Spleen (tissue), 13 donors: ENCODE data around the gene IL36A. TPM values are rescaled to one million over a fixed set of nuclear protein-coding genes. Genes with fewer than 3 reads are reported as not detected.
A peak's percentile ranks its signal among the peaks of the same experiment; 100 is the strongest.

Experiments used
- DNase-seq: peaks from one replicate; pipeline ENCODE4 v3.0.0-alpha.2; 2020
- H3K27ac ChIP-seq, 8 donors: fragments of 200-600 bp; sonication (generic) in 7 of 8; 1 replicate in 4 of 8; 2 replicates in 4 of 8; pipeline versions ENCODE4 v1.5.0 to v1.8.0; 2016 to 2021; ENCODE audit warnings: inconsistent platforms in 4 of 8, mild to moderate bottlenecking in 4 of 8, moderate library complexity in 1 of 8
- H3K27me3 ChIP-seq, 7 donors: fragments of 200-600 bp; sonication (generic) in 6 of 7; replicated peaks in 1 of 7; 1 replicate in 4 of 7; 2 replicates in 3 of 7; pipeline versions ENCODE4 v1.5.0 to v1.8.0; 2016 to 2021; ENCODE audit warnings: inconsistent platforms in 3 of 7, mild to moderate bottlenecking in 1 of 7
- H3K36me3 ChIP-seq, 6 donors: fragments of 200-600 bp; sonication (generic) in 5 of 6; 1 replicate in 4 of 6; 2 replicates in 2 of 6; pipeline versions ENCODE4 v1.5.0 to v1.8.0; 2016 to 2021; ENCODE audit warnings: inconsistent platforms in 2 of 6
- H3K4me1 ChIP-seq, 6 donors: fragments of 200-600 bp; sonication (generic) in 5 of 6; 1 replicate in 3 of 6; 2 replicates in 3 of 6; pipeline versions ENCODE4 v1.5.0 to v1.8.0; 2016 to 2021; ENCODE audit warnings: inconsistent platforms in 3 of 6
- H3K4me3 ChIP-seq, 8 donors: fragments of 200-600 bp; sonication (generic) in 7 of 8; 1 replicate in 4 of 8; 2 replicates in 4 of 8; pipeline versions ENCODE4 v1.5.0 to v1.8.0; 2016 to 2021; ENCODE audit warnings: inconsistent platforms in 4 of 8, mild to moderate bottlenecking in 4 of 8, moderate library complexity in 2 of 8
- H3K9me3 ChIP-seq, 8 donors: fragments of 200-600 bp; sonication (generic) in 7 of 8; 1 replicate in 4 of 8; 2 replicates in 4 of 8; pipeline versions ENCODE4 v1.5.0 to v1.8.0; 2016 to 2021; ENCODE audit warnings: inconsistent platforms in 4 of 8
- POLR2A ChIP-seq, 3 donors: fragments of 450-650 bp; IDR thresholded peaks; one replicate each; pipeline ENCODE4 v1.5.1; 2017; ENCODE audit warnings: antibody characterized with exemption in 3 of 3, mild to moderate bottlenecking in 1 of 3
- POLR2AphosphoS5 ChIP-seq, 3 donors: sonication (generic); formaldehyde crosslinking; IDR thresholded peaks; one replicate each; pipeline ENCODE4 v1.5.1; 2017; ENCODE audit warnings: antibody characterized with exemption in 3 of 3
- WGBS, 5 donors: extraction: QIAGEN DNeasy Blood & Tissue Kit in 3 of 5; methylation state at CpG; one replicate each; pipeline versions ENCODE4 v1.1.5 to v1.1.7; 2013 to 2018; 5-methylcytosine and 5-hydroxymethylcytosine counted together
- intact Hi-C: fragments of 100-400 bp; cut with DNase I; formaldehyde crosslinking; loops from one replicate; pipeline ENCODE4 v1.15.0; 2023; ENCODE audit warnings: low total_unique reads
- long read RNA-seq, 2 donors: transcript quantifications; one replicate each; lab custom pipeline, GENCODE V29; 2026
- polyA plus RNA-seq, 3 donors: library from polyadenylated mRNA; stranded (reverse); fragments of 200-250 nt; gene quantifications; one replicate each; pipeline ENCODE4 v1.2.1, GENCODE V29; 2013
- total RNA-seq, 7 donors: library from RNA; depleted of rRNA in 3 of 7; stranded (reverse); fragments of >200 nt in 3 of 7; fragmentation: NEBNext Ultra II Directional in 4 of 7; extraction: Animal tissue kit (Norgen Biotek cat#: 25700) in 4 of 7; gene quantifications; one replicate each; pipeline versions ENCODE4 v1.1.0 to v1.2.1, GENCODE V29; 2016 to 2021
- TF ChIP-seq, protein P1 (sequence below), 11 experiments: fragments of 200-600 bp in 7 of 11; fragments of 450-650 bp in 4 of 11; sonication (generic) in 4 of 11; IDR thresholded peaks in 8 of 11; conservative IDR thresholded peaks in 3 of 11; 1 replicate in 7 of 11; 2 replicates in 4 of 11; pipeline versions ENCODE4 v1.4.0 to v1.8.0; 2016 to 2021; ENCODE audit warnings: antibody characterized with exemption in 11 of 11, inconsistent platforms in 4 of 11, mild to moderate bottlenecking in 1 of 11
- donor health status: healthy with polysubstance abuse.
- donor health status: DM: no; HTN: no; CAD: no; lungs with moderate emphysema.
- donor health status: DM: no; HTN: no; CAD: no.
- donor health status: Bipolar disorder and iron deficiency.
- donor health status: healthy.
- donor health status: DM: no; HTN: no; CAD: no.
- donor health status: DM: yes; HTN: yes; CAD: no.

IL36A gene, protein sequence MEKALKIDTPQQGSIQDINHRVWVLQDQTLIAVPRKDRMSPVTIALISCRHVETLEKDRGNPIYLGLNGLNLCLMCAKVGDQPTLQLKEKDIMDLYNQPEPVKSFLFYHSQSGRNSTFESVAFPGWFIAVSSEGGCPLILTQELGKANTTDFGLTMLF
- total RNA-seq (not detected), polyA plus RNA-seq (under 1 TPM in 1 of 3 donors, not detected in 2; 0.26 TPM)
- long read RNA-seq, donor 1 = 0 reads
- long read RNA-seq, donor 2 = 0 reads

DNA sequence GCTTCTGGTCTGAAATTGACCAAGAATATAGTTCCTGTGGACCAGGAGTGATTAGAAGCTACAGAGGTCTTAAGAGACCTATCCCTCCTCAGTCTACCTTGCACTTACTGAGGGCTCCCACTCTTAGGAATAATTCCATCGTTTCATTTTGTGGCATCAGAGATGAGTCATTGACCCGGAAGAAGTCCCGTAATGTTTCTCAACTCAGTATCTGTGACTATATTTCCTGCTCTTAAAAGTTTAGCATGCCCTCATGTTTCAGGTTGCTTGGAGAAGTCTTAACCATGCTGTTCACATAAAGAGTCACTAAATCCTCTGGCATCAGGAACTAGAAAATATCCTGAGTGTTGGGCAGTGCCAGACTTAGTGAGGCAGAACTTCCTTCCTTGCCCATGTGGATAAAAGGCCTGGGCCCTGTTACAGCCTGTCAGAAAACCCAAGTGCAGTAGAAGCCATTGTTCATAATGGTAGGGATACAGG lies at the start of gene IL36A:
Gene IL36A, plus strand, starts transcription at position 430 of the 480 bp plus-strand sequence. CDS start 413 bp downstream, outside the sequence.
- Histone ChIP-seq H3K4me1 (no peaks in the 10 kb centered on the region), H3K36me3 (no peaks in the 10 kb centered on the region), H3K27ac (no peak within 1 kb of the TSS), H3K27me3 (no peaks in the 10 kb centered on the region), H3K9me3 (peaks cover 0 to 24% (median 17%) of the 10 kb centered on the region in 8 donors), H3K4me3 (no peak within 1 kb of the TSS)
- TF ChIP-seq, protein P1, sequence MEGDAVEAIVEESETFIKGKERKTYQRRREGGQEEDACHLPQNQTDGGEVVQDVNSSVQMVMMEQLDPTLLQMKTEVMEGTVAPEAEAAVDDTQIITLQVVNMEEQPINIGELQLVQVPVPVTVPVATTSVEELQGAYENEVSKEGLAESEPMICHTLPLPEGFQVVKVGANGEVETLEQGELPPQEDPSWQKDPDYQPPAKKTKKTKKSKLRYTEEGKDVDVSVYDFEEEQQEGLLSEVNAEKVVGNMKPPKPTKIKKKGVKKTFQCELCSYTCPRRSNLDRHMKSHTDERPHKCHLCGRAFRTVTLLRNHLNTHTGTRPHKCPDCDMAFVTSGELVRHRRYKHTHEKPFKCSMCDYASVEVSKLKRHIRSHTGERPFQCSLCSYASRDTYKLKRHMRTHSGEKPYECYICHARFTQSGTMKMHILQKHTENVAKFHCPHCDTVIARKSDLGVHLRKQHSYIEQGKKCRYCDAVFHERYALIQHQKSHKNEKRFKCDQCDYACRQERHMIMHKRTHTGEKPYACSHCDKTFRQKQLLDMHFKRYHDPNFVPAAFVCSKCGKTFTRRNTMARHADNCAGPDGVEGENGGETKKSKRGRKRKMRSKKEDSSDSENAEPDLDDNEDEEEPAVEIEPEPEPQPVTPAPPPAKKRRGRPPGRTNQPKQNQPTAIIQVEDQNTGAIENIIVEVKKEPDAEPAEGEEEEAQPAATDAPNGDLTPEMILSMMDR (IDR thresholded peaks at IDR 0.05 in 8 of 11, conservative IDR thresholded peaks at IDR 0.05 in 3 of 11) = no peak
- no peak for TF ChIP-seq POLR2AphosphoS5 (IDR thresholded peaks at IDR 0.05)
- TF ChIP-seq POLR2A (IDR thresholded peaks at IDR 0.05) = no peak
- 78 to 87% (median 81%) methylated on average over 3 of the region's 3 CpGs for WGBS, 5 donors
- intact Hi-C loops = no loop called here
- DNase-seq = no peak

DNA sequence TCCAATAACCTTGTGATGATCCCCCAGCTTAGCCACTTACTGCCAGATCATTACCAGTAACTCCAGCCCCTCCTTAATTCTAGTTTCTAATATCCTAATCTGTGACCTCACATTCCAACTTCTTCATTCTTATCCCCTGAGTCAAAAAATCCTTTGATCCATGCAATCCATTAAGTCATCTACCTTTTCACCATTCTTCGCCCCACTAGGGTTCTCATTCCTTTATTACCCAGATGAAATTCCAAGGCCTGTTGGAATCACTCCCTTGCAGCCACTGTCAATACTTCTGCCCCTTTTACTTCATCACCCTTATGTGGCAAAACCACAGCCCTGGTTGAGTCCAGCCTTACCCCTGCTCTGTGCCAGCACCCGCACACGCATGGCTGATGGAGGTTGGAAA lies 47.7 kb upstream of the IL36A start:
- H3K9me3 ChIP-seq = no peaks in the 10 kb centered on the region
- no peak overlapping the region for H3K4me3 ChIP-seq
- intact Hi-C loops = loop anchor here (5.0 kb wide), 1 partner anchor 210 kb away; no protein-coding TSS in a partner anchor
- H3K27me3 ChIP-seq = peaks cover 0 to 10% (median 0%) of the 10 kb centered on the region in 7 donors
- no peaks in the 10 kb centered on the region for H3K4me1 ChIP-seq
- no peaks in the 10 kb centered on the region for H3K36me3 ChIP-seq
- WGBS, 5 donors = 95 to 99% (median 97%) methylated on average over 3 of the region's 3 CpGs
- no peak for DNase-seq
- no peak for TF ChIP-seq POLR2A (IDR thresholded peaks at IDR 0.05)
- TF ChIP-seq POLR2AphosphoS5 (IDR thresholded peaks at IDR 0.05) = no peak
- no peak overlapping the region for H3K27ac ChIP-seq

DNA sequence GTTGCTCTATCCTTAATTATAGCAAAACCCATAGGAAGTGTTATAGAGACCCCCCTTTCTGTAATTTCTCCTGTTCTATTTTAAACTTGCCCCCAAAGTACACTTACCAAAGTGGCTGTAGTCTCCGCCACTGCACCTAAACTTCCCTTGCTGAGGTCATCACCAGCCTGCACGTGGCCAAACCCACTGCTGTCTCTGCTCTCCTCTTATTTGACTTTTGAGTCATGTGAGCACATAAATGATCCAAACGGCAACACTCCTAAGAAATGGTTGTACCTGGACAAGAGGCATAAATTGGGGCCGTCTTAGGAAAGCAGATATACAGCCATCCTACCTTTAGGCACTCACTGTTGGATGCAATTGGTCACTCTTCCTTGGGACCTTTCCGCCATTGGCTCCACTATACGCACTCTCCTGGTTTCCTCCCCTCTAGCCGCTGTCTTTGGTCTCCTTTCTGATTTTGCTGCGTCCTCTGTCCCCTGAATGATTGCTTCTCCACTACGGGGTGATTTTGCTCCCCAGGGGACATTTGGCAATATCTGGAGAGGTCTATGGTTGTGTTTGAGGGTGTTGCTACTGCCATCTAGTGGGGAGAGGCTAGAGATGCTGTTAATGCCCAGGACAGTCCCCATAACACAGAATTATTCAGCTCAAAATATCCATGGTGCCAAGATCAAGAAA lies 46.7 kb upstream of the IL36A start:
- Histone ChIP-seq H3K27ac (no peak overlapping the region), H3K27me3 (peaks cover 0 to 10% (median 0%) of the 10 kb centered on the region in 7 donors), H3K36me3 (no peaks in the 10 kb centered on the region), H3K4me1 (no peaks in the 10 kb centered on the region), H3K4me3 (no peak overlapping the region), H3K9me3 (no peaks in the 10 kb centered on the region)
- no peak for DNase-seq
- intact Hi-C loops = loop anchor here (5.0 kb wide), 1 partner anchor 211 kb away; no protein-coding TSS in a partner anchor
- 41 to 58% (median 51%) methylated on average over 9 of the region's 9 CpGs for WGBS, 5 donors
- TF ChIP-seq, protein P1 (IDR thresholded peaks at IDR 0.05 in 8 of 11, conservative IDR thresholded peaks at IDR 0.05 in 3 of 11) = peak in 10 of 11 experiments; percentile 20 to 83 (median 72)
- TF ChIP-seq POLR2AphosphoS5 (IDR thresholded peaks at IDR 0.05) (no peak), POLR2A (IDR thresholded peaks at IDR 0.05) (no peak)

DNA sequence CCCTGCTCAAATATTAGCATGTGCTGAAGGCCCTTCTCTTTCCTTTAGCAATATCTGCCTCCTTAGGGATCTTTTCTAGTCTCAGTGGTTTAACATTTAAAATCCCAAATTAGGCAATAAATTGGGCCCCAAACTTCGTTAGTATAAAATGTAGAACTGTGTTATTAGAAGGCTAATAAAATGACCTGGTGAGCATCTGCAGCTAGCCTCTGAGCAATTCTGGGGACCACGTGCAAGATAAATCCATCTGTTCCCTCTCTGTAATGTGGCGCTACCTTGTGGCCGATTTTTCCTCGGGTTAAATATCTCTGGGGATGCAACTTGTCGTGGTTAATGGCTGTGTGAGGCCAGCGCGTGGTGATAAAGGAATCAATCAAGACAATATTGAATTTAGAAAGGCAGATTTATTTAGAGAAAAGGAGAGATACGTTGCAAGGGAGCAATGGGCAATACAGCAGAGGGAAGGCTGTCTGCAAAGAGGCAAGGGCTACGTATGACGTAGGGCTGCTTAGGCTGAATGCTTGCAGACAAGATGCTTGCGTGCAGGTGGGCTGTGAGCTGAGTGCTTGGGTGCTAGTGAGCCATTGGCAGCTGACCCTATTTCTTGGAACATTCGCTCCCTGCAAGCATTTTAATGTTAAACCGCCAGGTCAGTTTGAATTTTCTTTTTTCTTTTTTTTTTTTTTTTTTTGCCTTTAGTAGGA lies 46.0 kb upstream of the IL36A start:
- H3K27me3 ChIP-seq = peaks cover 0 to 10% (median 0%) of the 10 kb centered on the region in 7 donors
- TF ChIP-seq POLR2AphosphoS5 (IDR thresholded peaks at IDR 0.05) = no peak
- TF ChIP-seq, protein P1 (IDR thresholded peaks at IDR 0.05 in 8 of 11, conservative IDR thresholded peaks at IDR 0.05 in 3 of 11) = peak in 4 of 11 experiments; percentile 16 to 33 (median 26)
- DNase-seq = no peak
- 67 to 77% (median 73%) methylated on average over 14 of the region's 14 CpGs for WGBS, 5 donors
- no peak overlapping the region for H3K4me3 ChIP-seq
- no peaks in the 10 kb centered on the region for H3K4me1 ChIP-seq
- no peaks in the 10 kb centered on the region for H3K9me3 ChIP-seq
- no peak overlapping the region for H3K27ac ChIP-seq
- intact Hi-C loops = loop anchor here (5.0 kb wide), 1 partner anchor 212 kb away; no protein-coding TSS in a partner anchor
- no peaks in the 10 kb centered on the region for H3K36me3 ChIP-seq
